Activated CD4-positive, alpha-beta T cell treated with anti-CD3 and anti-CD28 coated beads, Interleukin-2, amount 10 ng/mL, durations not matched to agents 24 days and 14 days (primary cell): ENCODE data around the gene C6orf163. TPM values are rescaled to one million over a fixed set of nuclear protein-coding genes. Genes with fewer than 3 reads are reported as not detected.

Experiments used
- DNase-seq: peaks from one replicate; pipeline ENCODE4 v3.0.0; 2022
- H3K27ac Mint-ChIP-seq: one replicate; pipeline ENCODE4 v1.8.0; 2022; ENCODE audit warnings: mild to moderate bottlenecking, mixed read lengths
- H3K27me3 Mint-ChIP-seq: one replicate; pipeline ENCODE4 v1.8.0; 2022; ENCODE audit warnings: mixed read lengths
- H3K36me3 Mint-ChIP-seq: one replicate; pipeline ENCODE4 v1.8.0; 2022; ENCODE audit warnings: low read depth, mild to moderate bottlenecking, mixed read lengths
- H3K4me1 Mint-ChIP-seq: one replicate; pipeline ENCODE4 v1.8.0; 2021; ENCODE audit warnings: mixed read lengths
- H3K4me3 Mint-ChIP-seq: one replicate; pipeline ENCODE4 v1.8.0; 2022; ENCODE audit warnings: mild to moderate bottlenecking, moderate library complexity, mixed read lengths
- H3K9me3 Mint-ChIP-seq: one replicate; pipeline ENCODE4 v1.8.0; 2021; ENCODE audit warnings: mixed read lengths
- intact Hi-C: fragments of 100-400 bp; cut with micrococcal nuclease; formaldehyde crosslinking; loops from one replicate; pipeline ENCODE4 v1.15.1; 2023
- total RNA-seq: library from RNA; stranded (reverse); gene quantifications from 2 replicates; pipeline ENCODE4 v1.2.3, GENCODE V29; 2022

Gene C6orf163
- total RNA-seq, 1 donor from 2014 or later, result 1.3 TPM

- Mint-ChIP-seq H3K9me3 (no peaks in the 10 kb centered on the region), H3K4me1 (no peaks in the 10 kb centered on the region), H3K27me3 (no peaks in the 10 kb centered on the region), H3K27ac (no peak overlapping the region), H3K4me3 (no peak overlapping the region), H3K36me3 (no peaks in the 10 kb centered on the region)
- DNase-seq, result no peak
- intact Hi-C loops, result no loop called here
Observed at GRCh38 chr6:87373377-87373776, 28.8 kb downstream of the C6orf163 start.

- Mint-ChIP-seq H3K36me3 (no peaks in the 10 kb centered on the region), H3K4me1 (peaks cover 8% of the 10 kb centered on the region)
- no peak for DNase-seq
Observed at GRCh38 chr6:87375315-87375714, 30.7 kb downstream of the C6orf163 start.

GRCh38 chr6:87376643-87377042, 32.0 kb downstream of the C6orf163 start:
- no peak for DNase-seq
- no peaks in the 10 kb centered on the region for H3K36me3 Mint-ChIP-seq
- H3K9me3 Mint-ChIP-seq, result no peaks in the 10 kb centered on the region
- H3K4me3 Mint-ChIP-seq, result no peak overlapping the region
- H3K4me1 Mint-ChIP-seq, result peaks cover 8% of the 10 kb centered on the region
- no peaks in the 10 kb centered on the region for H3K27me3 Mint-ChIP-seq
- intact Hi-C loops, result no loop called here
- no peak overlapping the region for H3K27ac Mint-ChIP-seq

More at GRCh38 chr6:87375315-87375714, 30.7 kb downstream of the C6orf163 start:
- intact Hi-C loops, result no loop called here
- H3K27me3 Mint-ChIP-seq, result no peaks in the 10 kb centered on the region
- H3K27ac Mint-ChIP-seq, result no peak overlapping the region
- H3K9me3 Mint-ChIP-seq, result no peaks in the 10 kb centered on the region
- no peak overlapping the region for H3K4me3 Mint-ChIP-seq

- Mint-ChIP-seq H3K27ac (no peak overlapping the region), H3K27me3 (no peaks in the 10 kb centered on the region), H3K36me3 (no peaks in the 10 kb centered on the region), H3K4me3 (no peak overlapping the region), H3K9me3 (no peaks in the 10 kb centered on the region), H3K4me1 (peaks cover 8% of the 10 kb centered on the region)
- DNase-seq, result no peak
- intact Hi-C loops, result no loop called here
Observed at GRCh38 chr6:87378947-87379346, 34.3 kb downstream of the C6orf163 start.

GRCh38 chr6:87382861-87383260, 38.2 kb downstream of the C6orf163 start:
- Mint-ChIP-seq H3K36me3 (no peaks in the 10 kb centered on the region), H3K9me3 (no peaks in the 10 kb centered on the region), H3K27ac (no peak overlapping the region), H3K27me3 (no peaks in the 10 kb centered on the region), H3K4me1 (peaks cover 8% of the 10 kb centered on the region), H3K4me3 (no peak overlapping the region)
- DNase-seq, result no peak
- intact Hi-C loops, result no loop called here

GRCh38 chr6:87384038-87384437, 39.4 kb downstream of the C6orf163 start:
- intact Hi-C loops, result no loop called here
- Mint-ChIP-seq H3K27ac (no peak overlapping the region), H3K4me3 (no peak overlapping the region)

GRCh38 chr6:87384449-87384848, 39.8 kb downstream of the C6orf163 start:
- intact Hi-C loops, result no loop called here
- Mint-ChIP-seq H3K27me3 (no peaks in the 10 kb centered on the region), H3K36me3 (no peaks in the 10 kb centered on the region), H3K4me1 (no peaks in the 10 kb centered on the region), H3K9me3 (no peaks in the 10 kb centered on the region), H3K27ac (no peak overlapping the region), H3K4me3 (no peak overlapping the region)
- no peak for DNase-seq

More at GRCh38 chr6:87384038-87384437, 39.4 kb downstream of the C6orf163 start:
- DNase-seq, result no peak
- no peaks in the 10 kb centered on the region for H3K9me3 Mint-ChIP-seq
- no peaks in the 10 kb centered on the region for H3K27me3 Mint-ChIP-seq
- no peaks in the 10 kb centered on the region for H3K36me3 Mint-ChIP-seq
- H3K4me1 Mint-ChIP-seq, result peaks cover 2% of the 10 kb centered on the region

- intact Hi-C loops, result loop anchor here (5.0 to 10.0 kb wide), 3 partner anchors 203 to 1481 kb away; partner anchors contain the start of gene ORC3
- H3K4me3 Mint-ChIP-seq, result no peak overlapping the region
- peak; percentile 54 for DNase-seq
- H3K27ac Mint-ChIP-seq, result no peak overlapping the region
- no peaks in the 10 kb centered on the region for H3K36me3 Mint-ChIP-seq
- H3K4me1 Mint-ChIP-seq, result no peaks in the 10 kb centered on the region
- H3K27me3 Mint-ChIP-seq, result no peaks in the 10 kb centered on the region
- H3K9me3 Mint-ChIP-seq, result no peaks in the 10 kb centered on the region
Observed at GRCh38 chr6:87391334-87391733, 46.7 kb downstream of the C6orf163 start.

- H3K36me3 Mint-ChIP-seq, result no peaks in the 10 kb centered on the region
- no peak overlapping the region for H3K27ac Mint-ChIP-seq
- peak; percentile 82 for DNase-seq
- no peaks in the 10 kb centered on the region for H3K27me3 Mint-ChIP-seq
- H3K9me3 Mint-ChIP-seq, result no peaks in the 10 kb centered on the region
- no peak overlapping the region for H3K4me3 Mint-ChIP-seq
- H3K4me1 Mint-ChIP-seq, result no peaks in the 10 kb centered on the region
- intact Hi-C loops, result loop anchor here (2.0 to 10.0 kb wide), 5 partner anchors 202 to 1479 kb away; partner anchors contain the start of gene ORC3
Observed at GRCh38 chr6:87393026-87393622, 48.5 kb downstream of the C6orf163 start.

- Mint-ChIP-seq H3K4me1 (no peaks in the 10 kb centered on the region), H3K4me3 (no peak overlapping the region), H3K27me3 (no peaks in the 10 kb centered on the region), H3K36me3 (no peaks in the 10 kb centered on the region), H3K9me3 (no peaks in the 10 kb centered on the region), H3K27ac (no peak overlapping the region)
- DNase-seq, result no peak
- intact Hi-C loops, result loop anchor here (10.0 kb wide), 1 partner anchor 199 kb away; the partner anchor contains the start of gene ORC3
Observed at GRCh38 chr6:87395431-87395830, 50.8 kb downstream of the C6orf163 start.

GRCh38 chr6:87396595-87397392, 52.2 kb downstream of the C6orf163 start:
- H3K9me3 Mint-ChIP-seq, result no peaks in the 10 kb centered on the region
- no peaks in the 10 kb centered on the region for H3K4me1 Mint-ChIP-seq
- no peaks in the 10 kb centered on the region for H3K36me3 Mint-ChIP-seq
- DNase-seq, result no peak
- no peak overlapping the region for H3K4me3 Mint-ChIP-seq
- H3K27ac Mint-ChIP-seq, result no peak overlapping the region
- no peaks in the 10 kb centered on the region for H3K27me3 Mint-ChIP-seq
- intact Hi-C loops, result loop anchor here (10.0 kb wide), 1 partner anchor 198 kb away; the partner anchor contains the start of gene ORC3

- intact Hi-C loops, result loop anchor here (10.0 kb wide), 1 partner anchor 197 kb away; the partner anchor contains the start of gene ORC3
- DNase-seq, result no peak
- H3K4me3 Mint-ChIP-seq, result no peak overlapping the region
- H3K9me3 Mint-ChIP-seq, result no peaks in the 10 kb centered on the region
- H3K27ac Mint-ChIP-seq, result no peak overlapping the region
- H3K4me1 Mint-ChIP-seq, result no peaks in the 10 kb centered on the region
- no peaks in the 10 kb centered on the region for H3K27me3 Mint-ChIP-seq
- no peaks in the 10 kb centered on the region for H3K36me3 Mint-ChIP-seq
Observed at GRCh38 chr6:87397656-87398055, 53.0 kb downstream of the C6orf163 start.

GRCh38 chr6:87401832-87402231, 57.2 kb downstream of the C6orf163 start:
- Mint-ChIP-seq H3K4me1 (no peaks in the 10 kb centered on the region), H3K27me3 (peaks cover 18% of the 10 kb centered on the region), H3K36me3 (no peaks in the 10 kb centered on the region), H3K27ac (no peak overlapping the region), H3K9me3 (no peaks in the 10 kb centered on the region), H3K4me3 (no peak overlapping the region)
- intact Hi-C loops, result no loop called here
- DNase-seq, result no peak

- Mint-ChIP-seq H3K27me3 (peaks cover 25% of the 10 kb centered on the region), H3K9me3 (no peaks in the 10 kb centered on the region), H3K36me3 (no peaks in the 10 kb centered on the region), H3K4me3 (peak overlapping the region; percentile 86), H3K27ac (no peak overlapping the region), H3K4me1 (peaks cover 3% of the 10 kb centered on the region)
- no peak for DNase-seq
- intact Hi-C loops, result loop anchor here (5.0 kb wide), 2 partner anchors 250 to 295 kb away; partner anchors contain the start of genes AKIRIN2 and ZNF292
Observed at GRCh38 chr6:87407561-87407900, 62.9 kb downstream of the C6orf163 start.
